A375 (cell line): ENCODE results near the gene CLDN7. TPM values are rescaled to one million over a fixed set of nuclear protein-coding genes. Genes with fewer than 3 reads are reported as not detected.

Experiments used
- total RNA-seq: library from RNA; depleted of rRNA; stranded (reverse); fragments of >200 nt; shearing (Covaris generic); gene quantifications from 2 replicates; pipeline ENCODE4 v1.2.3, GENCODE V29; 2014; rRNA removed

The CLDN7 gene, protein sequence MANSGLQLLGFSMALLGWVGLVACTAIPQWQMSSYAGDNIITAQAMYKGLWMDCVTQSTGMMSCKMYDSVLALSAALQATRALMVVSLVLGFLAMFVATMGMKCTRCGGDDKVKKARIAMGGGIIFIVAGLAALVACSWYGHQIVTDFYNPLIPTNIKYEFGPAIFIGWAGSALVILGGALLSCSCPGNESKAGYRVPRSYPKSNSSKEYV
- total RNA-seq = 0.49 and 0.50 TPM in 2 replicates

DNA sequence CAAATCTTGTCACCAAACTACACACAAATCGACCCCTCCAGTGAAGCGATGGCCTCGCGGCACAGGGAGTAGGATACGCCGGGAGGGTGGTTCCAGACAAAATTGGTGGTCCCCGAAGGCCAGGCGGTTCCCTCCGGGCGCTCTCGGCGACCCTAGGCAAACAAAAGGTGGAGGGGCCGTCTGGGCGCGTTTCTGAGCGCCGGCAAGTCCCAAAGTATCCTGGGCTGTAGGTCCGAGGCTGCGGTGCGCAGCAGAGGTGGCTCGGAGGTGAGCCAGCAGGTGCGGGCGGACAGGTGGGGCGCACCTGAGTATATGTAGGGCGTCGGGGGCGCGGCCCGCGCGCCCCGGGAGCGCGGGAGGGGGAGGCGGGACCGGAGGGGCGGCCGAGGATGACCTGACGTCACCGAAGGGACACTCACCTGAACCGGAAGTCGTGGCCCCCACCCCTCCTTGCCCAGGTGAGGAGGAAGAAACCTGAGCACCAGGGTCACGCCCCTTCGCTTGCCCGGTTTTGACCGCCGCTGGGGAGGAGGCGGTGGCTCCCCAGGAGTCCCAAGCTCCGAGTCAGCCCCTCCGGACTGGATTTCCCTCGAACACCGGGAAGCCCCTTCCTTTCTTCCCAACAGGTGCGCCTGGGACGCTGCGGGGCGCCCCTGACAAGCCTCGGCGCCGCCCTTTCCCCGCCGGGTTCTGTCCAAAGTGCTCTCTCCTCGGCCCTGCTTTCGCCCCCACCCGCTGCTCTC lies at the start of gene CLDN7:
CLDN7 (minus strand) TSS at position 287 of the 743 bp plus-strand sequence. CDS start 435 bp downstream, outside the sequence.

DNA sequence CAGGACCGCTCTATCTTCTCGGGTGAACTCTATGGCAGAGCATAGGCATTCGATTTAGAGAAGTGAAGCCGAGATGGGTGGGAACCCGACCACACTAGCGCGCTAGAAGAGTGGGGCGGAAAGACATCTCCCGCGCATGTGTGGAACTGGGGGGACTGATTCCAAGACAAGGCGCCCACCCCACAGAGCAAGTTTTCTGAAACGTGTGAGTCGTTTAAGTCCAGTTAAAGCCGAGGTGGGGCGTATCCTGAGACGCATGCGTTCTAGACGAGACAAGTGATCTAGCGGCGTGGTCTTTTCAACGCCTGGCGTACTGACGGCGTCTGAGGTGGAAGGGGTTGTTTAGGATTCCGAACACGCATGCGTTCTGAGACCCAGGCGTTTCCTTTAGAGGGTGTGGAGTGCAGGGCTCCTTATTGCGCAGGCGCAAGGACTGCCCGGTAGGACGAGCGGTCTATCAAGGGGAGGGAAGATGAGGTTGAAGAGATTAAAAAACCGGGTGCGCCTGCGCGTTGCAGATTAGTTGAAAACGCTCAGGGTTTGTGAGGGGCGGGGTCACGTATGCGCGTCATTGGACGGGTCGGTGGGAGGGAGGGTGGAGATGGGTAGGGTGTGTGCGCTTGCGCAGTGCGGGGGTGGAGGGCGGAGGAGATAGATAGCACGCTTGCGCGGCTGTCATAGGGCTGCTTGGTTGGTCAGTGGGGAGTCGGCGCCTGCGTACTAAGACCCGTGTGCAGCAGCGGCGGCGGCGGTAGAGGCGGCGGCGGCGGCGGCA lies 44.8 kb upstream of the CLDN7 start, which contains the start of gene EIF5A:
EIF5A (plus strand) TSS at position 718 of the 775 bp plus-strand sequence. CDS start 2,008 bp downstream, outside the sequence.

DNA sequence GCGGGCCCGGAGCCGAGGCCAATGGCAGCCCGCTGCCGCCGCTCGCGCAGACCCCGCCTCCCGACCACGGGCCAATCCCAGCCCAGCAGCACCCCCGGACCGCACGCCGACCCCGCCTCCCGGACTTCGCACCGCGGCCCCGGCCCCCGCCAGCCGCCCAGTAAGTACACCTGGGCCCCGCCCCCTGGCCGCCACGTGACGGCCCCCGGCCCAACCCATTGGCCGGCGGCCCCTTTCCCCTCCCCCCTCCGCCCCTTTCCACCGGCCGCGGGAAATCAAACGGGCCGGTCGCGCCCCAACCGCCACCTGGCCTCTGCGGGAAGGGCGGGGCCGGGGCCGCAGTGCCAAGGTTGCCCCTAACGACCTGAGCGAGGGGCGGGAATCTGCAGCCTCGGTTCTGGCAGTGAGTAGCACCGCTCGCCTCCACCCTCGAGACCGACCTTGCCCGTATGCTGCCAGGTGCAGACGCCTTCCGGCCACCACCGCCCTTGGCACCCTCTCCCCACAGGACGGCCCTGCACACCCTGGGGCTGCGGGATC lies 32.4 kb upstream of the CLDN7 start, which contains the start of gene YBX2:
YBX2 (minus strand) TSS at position 26 of the 540 bp plus-strand sequence. CDS start 139 bp downstream, outside the sequence.

DNA sequence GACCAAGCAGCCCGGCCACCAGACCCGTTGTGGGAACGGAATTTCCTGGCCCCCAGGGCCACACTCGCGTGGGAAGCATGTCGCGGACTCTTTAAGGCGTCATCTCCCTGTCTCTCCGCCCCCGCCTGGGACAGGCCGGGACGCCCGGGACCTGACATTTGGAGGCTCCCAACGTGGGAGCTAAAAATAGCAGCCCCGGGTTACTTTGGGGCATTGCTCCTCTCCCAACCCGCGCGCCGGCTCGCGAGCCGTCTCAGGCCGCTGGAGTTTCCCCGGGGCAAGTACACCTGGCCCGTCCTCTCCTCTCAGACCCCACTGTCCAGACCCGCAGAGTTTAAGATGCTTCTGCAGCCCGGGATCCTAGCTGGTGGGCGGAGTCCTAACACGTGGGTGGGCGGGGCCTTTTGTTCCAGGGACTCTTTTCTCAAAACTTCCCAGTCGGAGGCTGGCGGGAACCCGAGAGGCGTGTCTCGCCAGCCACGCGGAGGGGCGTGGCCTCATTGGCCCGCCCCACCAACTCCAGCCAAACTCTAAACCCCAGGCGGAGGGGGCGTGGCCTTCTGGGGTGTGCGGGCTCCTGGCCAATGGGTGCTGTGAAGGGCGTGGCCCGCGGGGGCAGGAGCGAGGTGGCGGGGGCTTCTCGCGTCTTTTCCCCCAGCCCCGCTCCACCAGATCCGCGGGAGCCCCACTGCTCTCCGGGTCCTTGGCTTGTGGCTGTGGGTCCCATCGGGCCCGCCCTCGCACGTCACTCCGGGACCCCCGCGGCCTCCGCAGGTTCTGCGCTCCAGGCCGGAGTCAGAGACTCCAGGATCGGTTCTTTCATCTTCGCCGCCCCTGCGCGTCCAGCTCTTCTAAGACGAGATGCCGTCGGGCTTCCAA lies 19.0 kb upstream of the CLDN7 start, which contains the start of gene SLC2A4:
SLC2A4 (plus strand) TSS at position 645 of the 879 bp plus-strand sequence; CDS start at position 862, 217 bp downstream.

DNA sequence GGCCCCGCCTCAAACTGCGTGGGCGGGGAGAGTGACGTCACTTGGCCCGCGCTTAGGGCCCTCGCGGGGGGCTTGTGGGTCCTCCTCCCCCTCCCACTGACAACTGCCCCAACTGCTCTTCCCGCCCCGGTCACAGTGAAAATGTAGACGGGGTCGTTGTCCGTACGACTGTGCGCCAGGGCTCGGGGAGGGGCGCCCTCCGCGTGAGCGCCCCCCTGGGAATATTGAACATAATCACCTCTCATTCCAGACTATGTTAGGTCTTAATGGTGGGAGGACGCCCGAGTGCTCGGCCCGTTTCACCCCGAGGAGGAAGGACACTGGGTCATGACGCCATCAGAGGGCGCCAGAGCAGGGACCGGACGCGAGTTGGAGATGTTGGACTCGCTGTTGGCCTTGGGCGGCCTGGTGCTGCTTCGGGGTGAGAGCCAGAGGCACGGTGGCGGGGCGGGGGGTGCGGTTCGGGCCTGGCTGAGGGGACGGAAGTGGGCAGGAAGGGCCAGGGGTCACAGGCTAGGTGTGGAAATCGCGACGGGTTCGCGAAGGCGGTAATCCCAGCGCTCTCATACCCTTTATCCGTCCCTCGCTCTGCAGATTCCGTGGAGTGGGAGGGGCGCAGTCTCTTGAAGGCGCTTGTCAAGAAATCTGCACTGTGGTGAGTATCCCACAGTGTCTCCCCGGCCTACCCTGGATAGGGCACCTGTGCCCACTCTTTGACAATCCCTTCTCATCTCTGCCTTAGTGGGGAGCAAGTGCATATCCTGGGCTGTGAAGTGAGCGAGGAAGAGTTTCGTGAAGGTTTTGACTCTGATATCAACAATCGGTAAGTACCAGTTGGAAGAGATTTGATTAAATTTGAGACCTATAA lies 9.9 kb downstream of the CLDN7 start, which contains the start of gene ELP5:
ELP5 (plus strand) TSS at position 40 of the 868 bp plus-strand sequence; CDS start at position 376, 336 bp downstream.

DNA sequence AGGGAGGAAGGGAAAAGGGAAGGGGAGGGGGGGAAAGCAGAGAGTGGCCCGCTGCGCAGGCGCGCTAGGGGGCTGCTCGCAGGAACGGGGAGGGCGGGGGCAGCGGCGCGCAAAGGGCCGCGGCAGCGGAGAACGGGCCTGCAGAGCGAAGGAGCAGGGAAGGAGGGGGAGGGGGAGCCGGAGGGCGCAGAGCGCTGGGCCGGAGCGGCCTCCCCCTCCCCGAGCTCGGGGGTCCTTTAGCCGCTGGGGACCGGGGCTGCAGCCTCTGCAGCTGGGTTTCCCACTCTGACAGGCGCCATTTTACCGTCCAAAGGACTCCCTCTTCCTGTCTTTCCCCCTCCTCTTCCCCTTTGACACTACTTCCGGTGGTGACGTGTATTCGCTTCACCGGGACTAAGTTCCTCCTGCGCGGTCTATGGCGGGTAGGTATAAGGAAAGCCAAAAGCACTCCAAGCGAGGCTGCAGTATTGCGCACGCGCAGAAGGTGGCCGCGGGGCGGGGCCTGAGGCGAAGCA lies 10.6 kb downstream of the CLDN7 start, which contains the start of gene CTDNEP1:
CTDNEP1 (minus strand) TSS at position 74 of the 515 bp plus-strand sequence. CDS start 438 bp downstream, outside the sequence.

DNA sequence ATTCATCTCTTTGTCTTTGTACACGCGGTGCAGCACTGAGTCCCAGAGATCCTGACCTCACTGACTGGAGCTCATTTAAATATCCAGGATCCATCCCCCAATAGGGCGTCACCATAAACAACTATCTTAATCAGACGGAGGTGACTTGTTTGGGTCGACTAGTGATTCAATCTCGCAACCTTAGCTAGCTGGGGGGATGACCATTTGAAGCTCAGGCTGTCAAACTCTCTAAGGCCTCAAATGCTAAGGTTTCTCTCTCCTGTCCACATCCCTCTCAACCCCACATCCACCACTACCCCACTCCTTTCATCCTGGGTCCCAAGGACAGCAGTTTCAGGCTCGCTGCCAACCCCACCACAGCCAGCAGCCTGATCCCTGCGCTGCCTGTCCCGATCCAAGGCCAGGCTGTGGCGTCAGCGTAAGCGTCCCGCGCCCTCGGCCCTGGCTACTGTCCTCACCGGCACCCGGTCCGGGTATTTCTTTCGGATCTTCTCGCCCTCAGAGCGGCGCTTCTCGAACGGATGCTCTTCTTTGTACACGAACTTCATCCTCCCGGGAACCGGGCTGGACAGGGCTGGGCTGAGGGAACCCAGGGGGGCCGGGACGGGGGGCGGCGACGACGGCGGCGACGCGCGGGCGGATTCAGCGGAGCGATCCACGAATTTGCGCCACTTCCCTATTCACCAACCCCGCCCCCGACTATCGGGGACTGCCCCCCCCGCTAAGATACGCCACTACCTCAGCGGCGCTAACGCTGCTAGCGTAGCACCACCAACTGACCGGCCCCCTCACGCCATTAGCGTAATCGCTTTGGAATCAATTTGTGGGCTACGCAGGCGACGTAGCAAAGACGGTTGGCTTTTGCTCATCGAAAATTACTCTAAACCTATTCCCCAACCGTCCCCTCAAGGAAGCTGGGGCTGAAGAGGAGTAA lies 20.2 kb downstream of the CLDN7 start, which contains the start of gene GABARAP:
GABARAP (minus strand) TSS at position 667 of the 934 bp plus-strand sequence; CDS start at position 548, 119 bp downstream.

DNA sequence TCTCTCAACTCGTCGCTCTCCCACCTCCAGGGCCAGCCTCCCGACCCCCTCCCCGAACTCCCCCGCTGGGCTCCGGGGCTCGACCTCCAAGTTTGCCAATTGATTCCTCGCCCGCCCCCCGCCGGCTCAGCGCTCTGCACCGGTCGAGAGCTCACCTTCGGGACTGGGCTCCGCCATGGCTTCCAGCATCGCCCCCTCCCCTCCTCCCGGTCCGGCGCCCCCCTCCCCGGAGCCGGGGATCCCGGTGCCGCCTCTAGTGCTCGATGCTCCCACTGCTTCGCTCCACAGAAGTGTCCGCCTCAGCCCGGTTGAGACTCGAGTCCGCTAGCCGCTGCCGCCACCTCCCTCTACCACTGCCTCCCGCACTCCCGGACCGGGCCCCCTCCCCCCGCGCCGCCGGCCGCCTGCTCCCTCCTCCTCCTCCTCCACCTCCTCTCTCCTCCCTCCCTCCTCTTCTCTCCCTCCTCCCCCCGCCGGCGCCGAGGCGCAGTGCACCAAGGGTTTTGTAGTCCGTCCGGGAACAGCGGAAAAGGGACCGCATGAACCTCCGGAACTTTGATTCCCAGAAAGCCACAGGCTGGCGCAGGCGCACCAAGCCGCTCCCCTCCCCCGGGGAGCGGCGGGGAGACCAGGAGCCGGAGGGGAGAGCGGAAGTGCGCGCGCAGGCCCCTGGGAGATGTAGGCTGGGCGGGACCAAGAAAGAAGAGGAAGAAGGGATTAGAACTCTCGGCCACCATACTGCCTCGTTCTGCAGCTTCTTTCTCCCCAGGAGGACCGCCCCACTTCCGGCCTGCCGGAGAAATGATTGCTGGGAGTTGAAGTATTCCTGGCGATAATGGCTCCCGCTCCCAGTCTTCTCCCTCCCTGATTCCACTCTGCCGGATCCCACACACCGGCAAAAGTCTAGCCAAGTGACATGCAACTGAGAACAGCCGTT lies 22.9 kb downstream of the CLDN7 start, which contains the start of gene PHF23:
PHF23 (minus strand) TSS at position 367 of the 937 bp plus-strand sequence; CDS start at position 189, 178 bp downstream.

DNA sequence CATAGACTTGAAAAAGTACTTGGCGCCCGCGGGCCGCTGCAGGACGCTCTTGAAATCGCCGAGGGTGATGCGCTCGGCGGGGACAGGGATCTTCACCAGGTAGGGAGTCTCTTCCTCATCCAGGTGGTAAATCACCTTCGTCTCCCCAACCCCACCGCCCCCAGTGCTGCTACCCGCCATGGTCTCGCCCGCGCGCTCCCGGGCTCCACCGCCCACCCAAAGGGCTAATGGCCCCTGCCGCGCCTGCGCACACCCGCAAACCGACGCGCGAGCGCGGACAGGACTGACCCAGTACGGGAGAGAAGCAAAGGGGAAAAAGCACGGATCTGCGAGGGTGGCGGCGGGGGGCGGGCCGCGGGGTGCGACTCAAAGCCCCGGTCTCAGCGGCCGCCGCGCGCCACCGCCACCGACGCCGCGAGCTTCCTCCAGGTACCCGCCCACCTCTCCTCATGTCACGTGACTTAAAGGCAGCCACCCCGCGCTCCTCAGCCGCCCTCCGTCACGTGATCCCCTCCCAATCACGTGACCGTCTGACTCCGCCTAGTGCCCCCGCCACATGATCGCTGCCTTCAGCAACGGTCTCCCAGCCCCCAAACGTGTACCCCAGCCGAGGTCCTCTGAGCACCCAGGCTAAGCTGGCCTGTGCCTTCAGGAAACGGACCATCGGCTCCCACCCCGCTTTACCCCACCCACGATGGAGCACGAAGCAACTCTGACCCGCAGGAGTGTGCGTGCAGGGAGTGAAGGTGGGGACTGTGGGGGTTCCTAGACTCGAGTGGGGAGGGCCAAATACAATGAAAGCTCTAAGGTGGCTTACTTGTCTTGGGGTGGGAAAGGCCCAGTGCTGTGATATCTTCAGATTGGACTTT lies 28.0 kb downstream of the CLDN7 start, which contains the start of gene DVL2:
DVL2 (minus strand) TSS at position 435 of the 869 bp plus-strand sequence; CDS start at position 180, 255 bp downstream.

DNA sequence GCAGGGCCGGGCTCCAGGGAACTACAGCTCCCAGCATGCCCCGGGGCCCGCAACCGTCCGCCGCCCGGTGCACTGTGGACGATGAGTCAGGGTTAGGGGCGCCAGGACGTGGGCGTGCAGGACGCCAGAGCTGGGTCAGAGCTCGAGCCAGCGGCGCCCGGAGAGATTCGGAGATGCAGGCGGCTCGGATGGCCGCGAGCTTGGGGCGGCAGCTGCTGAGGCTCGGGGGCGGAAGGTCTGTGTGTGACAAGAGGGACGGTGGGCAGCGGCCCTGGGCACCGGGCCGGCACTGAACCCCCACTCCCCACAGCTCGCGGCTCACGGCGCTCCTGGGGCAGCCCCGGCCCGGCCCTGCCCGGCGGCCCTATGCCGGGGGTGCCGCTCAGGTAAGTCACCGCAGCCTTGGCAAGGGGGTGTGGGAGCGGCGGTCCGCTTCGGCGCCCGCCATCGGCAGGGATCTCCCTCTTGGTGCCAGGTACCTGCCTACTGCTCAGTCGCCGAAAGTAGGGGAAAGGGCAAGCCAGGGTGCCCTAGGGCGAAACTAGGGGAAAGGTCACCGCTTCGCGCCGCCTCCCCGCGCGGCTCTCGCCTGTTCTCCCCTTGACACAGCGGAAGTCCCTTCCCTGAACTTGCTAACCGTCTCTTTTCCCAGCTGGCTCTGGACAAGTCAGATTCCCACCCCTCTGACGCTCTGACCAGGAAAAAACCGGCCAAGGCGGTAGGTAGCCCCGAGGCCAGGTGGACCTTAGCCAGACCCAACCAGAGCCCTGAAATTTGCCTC lies 42.3 kb downstream of the CLDN7 start, which contains the start of the genes ACADVL and DLG4:
ACADVL (plus strand) TSS at position 127 of the 781 bp plus-strand sequence; CDS start at position 174, 47 bp downstream.
DLG4 (minus strand) TSS at position 25 of the 781 bp plus-strand sequence.

